ENCODE data around the gene ATG13.

DNA sequence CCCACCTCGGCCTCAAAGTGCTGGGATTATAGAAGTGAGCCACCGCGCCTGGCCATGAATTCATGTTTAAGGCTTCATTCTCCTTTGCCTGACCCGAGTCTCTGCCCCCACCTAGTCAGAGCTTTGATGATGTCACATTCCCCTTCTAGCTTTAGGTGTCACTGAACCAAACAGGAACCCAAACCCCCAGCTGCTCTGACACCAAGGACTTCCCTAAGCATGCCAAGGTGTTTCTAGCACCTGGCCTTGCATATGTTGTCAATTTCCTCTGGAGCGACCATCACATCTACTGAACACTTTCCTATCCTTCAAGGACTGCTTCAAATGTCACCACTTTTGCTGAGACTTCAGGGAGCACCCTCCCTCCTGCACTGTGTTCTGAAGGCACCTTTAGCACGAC lies 103.9 kb downstream of the ATG13 start:
- TF ChIP-seq POLR2AphosphoS5 (IDR thresholded peaks at IDR 0.05; ENCODE audit: low read depth) (no peak), EZH2 (IDR thresholded peaks at IDR 0.05; ENCODE audit: low read depth, unreplicated experiment) (no peak), EZH2phosphoT487 (IDR thresholded peaks at IDR 0.05; ENCODE audit: unreplicated experiment) (no peak)
- TF ChIP-seq, protein P1, sequence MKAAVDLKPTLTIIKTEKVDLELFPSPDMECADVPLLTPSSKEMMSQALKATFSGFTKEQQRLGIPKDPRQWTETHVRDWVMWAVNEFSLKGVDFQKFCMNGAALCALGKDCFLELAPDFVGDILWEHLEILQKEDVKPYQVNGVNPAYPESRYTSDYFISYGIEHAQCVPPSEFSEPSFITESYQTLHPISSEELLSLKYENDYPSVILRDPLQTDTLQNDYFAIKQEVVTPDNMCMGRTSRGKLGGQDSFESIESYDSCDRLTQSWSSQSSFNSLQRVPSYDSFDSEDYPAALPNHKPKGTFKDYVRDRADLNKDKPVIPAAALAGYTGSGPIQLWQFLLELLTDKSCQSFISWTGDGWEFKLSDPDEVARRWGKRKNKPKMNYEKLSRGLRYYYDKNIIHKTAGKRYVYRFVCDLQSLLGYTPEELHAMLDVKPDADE (IDR thresholded peaks at IDR 0.05), result no peak
- TF ChIP-seq, protein P2, sequence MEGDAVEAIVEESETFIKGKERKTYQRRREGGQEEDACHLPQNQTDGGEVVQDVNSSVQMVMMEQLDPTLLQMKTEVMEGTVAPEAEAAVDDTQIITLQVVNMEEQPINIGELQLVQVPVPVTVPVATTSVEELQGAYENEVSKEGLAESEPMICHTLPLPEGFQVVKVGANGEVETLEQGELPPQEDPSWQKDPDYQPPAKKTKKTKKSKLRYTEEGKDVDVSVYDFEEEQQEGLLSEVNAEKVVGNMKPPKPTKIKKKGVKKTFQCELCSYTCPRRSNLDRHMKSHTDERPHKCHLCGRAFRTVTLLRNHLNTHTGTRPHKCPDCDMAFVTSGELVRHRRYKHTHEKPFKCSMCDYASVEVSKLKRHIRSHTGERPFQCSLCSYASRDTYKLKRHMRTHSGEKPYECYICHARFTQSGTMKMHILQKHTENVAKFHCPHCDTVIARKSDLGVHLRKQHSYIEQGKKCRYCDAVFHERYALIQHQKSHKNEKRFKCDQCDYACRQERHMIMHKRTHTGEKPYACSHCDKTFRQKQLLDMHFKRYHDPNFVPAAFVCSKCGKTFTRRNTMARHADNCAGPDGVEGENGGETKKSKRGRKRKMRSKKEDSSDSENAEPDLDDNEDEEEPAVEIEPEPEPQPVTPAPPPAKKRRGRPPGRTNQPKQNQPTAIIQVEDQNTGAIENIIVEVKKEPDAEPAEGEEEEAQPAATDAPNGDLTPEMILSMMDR (conservative IDR thresholded peaks at IDR 0.05; ENCODE audit: low read depth in 2 of 2), result no peak
- TF ChIP-seq, protein P3, sequence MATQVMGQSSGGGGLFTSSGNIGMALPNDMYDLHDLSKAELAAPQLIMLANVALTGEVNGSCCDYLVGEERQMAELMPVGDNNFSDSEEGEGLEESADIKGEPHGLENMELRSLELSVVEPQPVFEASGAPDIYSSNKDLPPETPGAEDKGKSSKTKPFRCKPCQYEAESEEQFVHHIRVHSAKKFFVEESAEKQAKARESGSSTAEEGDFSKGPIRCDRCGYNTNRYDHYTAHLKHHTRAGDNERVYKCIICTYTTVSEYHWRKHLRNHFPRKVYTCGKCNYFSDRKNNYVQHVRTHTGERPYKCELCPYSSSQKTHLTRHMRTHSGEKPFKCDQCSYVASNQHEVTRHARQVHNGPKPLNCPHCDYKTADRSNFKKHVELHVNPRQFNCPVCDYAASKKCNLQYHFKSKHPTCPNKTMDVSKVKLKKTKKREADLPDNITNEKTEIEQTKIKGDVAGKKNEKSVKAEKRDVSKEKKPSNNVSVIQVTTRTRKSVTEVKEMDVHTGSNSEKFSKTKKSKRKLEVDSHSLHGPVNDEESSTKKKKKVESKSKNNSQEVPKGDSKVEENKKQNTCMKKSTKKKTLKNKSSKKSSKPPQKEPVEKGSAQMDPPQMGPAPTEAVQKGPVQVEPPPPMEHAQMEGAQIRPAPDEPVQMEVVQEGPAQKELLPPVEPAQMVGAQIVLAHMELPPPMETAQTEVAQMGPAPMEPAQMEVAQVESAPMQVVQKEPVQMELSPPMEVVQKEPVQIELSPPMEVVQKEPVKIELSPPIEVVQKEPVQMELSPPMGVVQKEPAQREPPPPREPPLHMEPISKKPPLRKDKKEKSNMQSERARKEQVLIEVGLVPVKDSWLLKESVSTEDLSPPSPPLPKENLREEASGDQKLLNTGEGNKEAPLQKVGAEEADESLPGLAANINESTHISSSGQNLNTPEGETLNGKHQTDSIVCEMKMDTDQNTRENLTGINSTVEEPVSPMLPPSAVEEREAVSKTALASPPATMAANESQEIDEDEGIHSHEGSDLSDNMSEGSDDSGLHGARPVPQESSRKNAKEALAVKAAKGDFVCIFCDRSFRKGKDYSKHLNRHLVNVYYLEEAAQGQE (IDR thresholded peaks at IDR 0.05; ENCODE audit: unreplicated experiment), result no peak
